ENCODE measurements around the gene GPR152. TPM values are rescaled to one million over a fixed set of nuclear protein-coding genes. Genes with fewer than 3 reads are reported as not detected.

GPR152 gene
- total and polyA plus RNA-seq, 7 donors: not detected

GRCh38 chr11:67472882-67473281, 20.4 kb upstream of the GPR152 start:
- no peaks in the 10 kb centered on the region for H3K27me3 ChIP-seq
- no peaks in the 10 kb centered on the region for H3K36me3 ChIP-seq
- H3K9me3 ChIP-seq: no peaks in the 10 kb centered on the region
- WGBS, 2 donors: 78 to 81% methylated on average over 7 of the region's 7 CpGs
- no peak for DNase-seq
- peaks cover 0 to 16% (median 10%) of the 10 kb centered on the region in 4 donors for H3K4me1 ChIP-seq
- H3K27ac ChIP-seq: no peak overlapping the region
- TF ChIP-seq POLR2AphosphoS5 (IDR thresholded peaks at IDR 0.05): no peak
- TF ChIP-seq CTCF (IDR thresholded peaks at IDR 0.05): no peak
- no peak for TF ChIP-seq EP300 (IDR thresholded peaks at IDR 0.05)
- no peak for TF ChIP-seq POLR2A (IDR thresholded peaks at IDR 0.05)
- intact Hi-C loops (cut with DNase I): no loop called here
- no peak overlapping the region for H3K4me3 ChIP-seq

GRCh38 chr11:67470337-67471002, 17.9 kb upstream of the GPR152 start:
- WGBS, 2 donors: 78 to 81% methylated on average over 8 of the region's 8 CpGs
- H3K36me3 ChIP-seq: no peaks in the 10 kb centered on the region
- H3K4me1 ChIP-seq: peaks cover 0 to 34% (median 22%) of the 10 kb centered on the region in 4 donors
- H3K9me3 ChIP-seq: no peaks in the 10 kb centered on the region
- intact Hi-C loops (cut with DNase I): no loop called here
- DNase-seq: no peak
- no peak overlapping the region for H3K4me3 ChIP-seq
- H3K27ac ChIP-seq: peak overlapping the region in 1 of 4 donors; percentile 93
- TF ChIP-seq POLR2AphosphoS5 (IDR thresholded peaks at IDR 0.05) (no peak), CTCF (IDR thresholded peaks at IDR 0.05) (no peak), EP300 (IDR thresholded peaks at IDR 0.05) (no peak), POLR2A (IDR thresholded peaks at IDR 0.05) (no peak)
- H3K27me3 ChIP-seq: no peaks in the 10 kb centered on the region

- Histone ChIP-seq H3K4me1 (peaks cover 0 to 42% (median 30%) of the 10 kb centered on the region in 4 donors), H3K27me3 (no peaks in the 10 kb centered on the region), H3K36me3 (no peaks in the 10 kb centered on the region), H3K27ac (peak overlapping the region; percentile 91 to 95 (median 92)), H3K9me3 (no peaks in the 10 kb centered on the region), H3K4me3 (peak overlapping the region; percentile 90 to 96 (median 93))
- TF ChIP-seq POLR2A (IDR thresholded peaks at IDR 0.05) (no peak), POLR2AphosphoS5 (IDR thresholded peaks at IDR 0.05) (no peak), CTCF (IDR thresholded peaks at IDR 0.05) (no peak), EP300 (IDR thresholded peaks at IDR 0.05) (no peak)
- no peak for DNase-seq
- WGBS, 2 donors: 6 to 18% methylated on average over 9 of the region's 9 CpGs
- intact Hi-C loops (cut with DNase I): loop anchor here (1.0 to 2.0 kb wide), 4 partner anchors 13 to 69 kb away; partner anchors contain the start of genes PPP1CA and RPS6KB2
Measured at GRCh38 chr11:67469508-67469811, 16.9 kb upstream of the GPR152 start.

- peak; percentile 97 for DNase-seq
- no peaks in the 10 kb centered on the region for H3K36me3 ChIP-seq
- H3K4me1 ChIP-seq: peaks cover 0 to 47% (median 35%) of the 10 kb centered on the region in 4 donors
- peak within 1 kb of the TSS; percentile 91 to 95 (median 92) for H3K27ac ChIP-seq
- no peaks in the 10 kb centered on the region for H3K9me3 ChIP-seq
- peak within 1 kb of the TSS; percentile 90 to 96 (median 93) for H3K4me3 ChIP-seq
- intact Hi-C loops (cut with DNase I): loop anchor here (1.0 to 2.0 kb wide), 4 partner anchors 13 to 68 kb away; partner anchors contain the start of genes PPP1CA and RPS6KB2
- no peaks in the 10 kb centered on the region for H3K27me3 ChIP-seq
- 0 to 1% methylated on average over 76 of the region's 76 CpGs for WGBS, 2 donors
- peak in 1 of 4 experiments; percentile 41 for TF ChIP-seq CTCF (IDR thresholded peaks at IDR 0.05)
- TF ChIP-seq POLR2AphosphoS5 (IDR thresholded peaks at IDR 0.05): peak; percentile 77 to 97 (median 92)
- TF ChIP-seq POLR2A (IDR thresholded peaks at IDR 0.05): peak; percentile 74 to 86
- no peak for TF ChIP-seq EP300 (IDR thresholded peaks at IDR 0.05)
Measured at GRCh38 chr11:67468759-67469507, 16.4 kb upstream of the GPR152 start, which contains the start of gene TMEM134. TMEM134 (minus strand) TSS chr11:67469251; CDS start chr11:67469192, 59 bp downstream.

Data from sigmoid colon (tissue), 7 donors.